ENCODE measurements around the gene CILP.
"Not testable (repeated sequence)": the region's sequence is repeated elsewhere in the genome, so short reads cannot be mapped to it uniquely, and the experiment has no call there.

The CILP gene

GRCh38 chr15:65245096-65245856 is 34.0 kb upstream of the CILP start:
- no peak overlapping the region for H3K4me3 ChIP-seq (IDR thresholded peaks at IDR 0.05; ENCODE audit: insufficient read depth, low read depth, low read length)
- H3K36me3 ChIP-seq (ENCODE audit: insufficient read depth), result no peaks in the 10 kb centered on the region
- no peak overlapping the region for H3K9ac ChIP-seq
- H2AFZ ChIP-seq (ENCODE audit: low read depth), result no peak overlapping the region
- no peaks in the 10 kb centered on the region for H3K27me3 ChIP-seq (ENCODE audit: insufficient read depth, low read depth)
- no peak for TF ChIP-seq CTCF (conservative IDR thresholded peaks at IDR 0.05; ENCODE audit: low read depth, low read length)
- H3K27ac ChIP-seq, result no peak overlapping the region
- H4K20me1 ChIP-seq (ENCODE audit: insufficient read depth), result no peaks in the 10 kb centered on the region
- no peak overlapping the region for H3K4me2 ChIP-seq
- no peaks in the 10 kb centered on the region for H3K79me2 ChIP-seq (ENCODE audit: insufficient read depth, low read depth)
- H3K4me1 ChIP-seq (ENCODE audit: low read depth, poor library complexity, severe bottlenecking), result no peaks in the 10 kb centered on the region

- Histone ChIP-seq H3K36me3 (ENCODE audit: insufficient read depth) (no peaks in the 10 kb centered on the region), H4K20me1 (ENCODE audit: insufficient read depth) (no peaks in the 10 kb centered on the region), H3K4me2 (no peak overlapping the region), H3K27me3 (ENCODE audit: insufficient read depth, low read depth) (no peaks in the 10 kb centered on the region), H3K4me3 (IDR thresholded peaks at IDR 0.05; ENCODE audit: insufficient read depth, low read depth, low read length) (no peak overlapping the region), H2AFZ (ENCODE audit: low read depth) (no peak overlapping the region), H3K27ac (no peak overlapping the region), H3K9ac (no peak overlapping the region), H3K79me2 (ENCODE audit: insufficient read depth, low read depth) (no peaks in the 10 kb centered on the region), H3K4me1 (ENCODE audit: low read depth, poor library complexity, severe bottlenecking) (no peaks in the 10 kb centered on the region)
- no peak for TF ChIP-seq CTCF (conservative IDR thresholded peaks at IDR 0.05; ENCODE audit: low read depth, low read length)
Observed at GRCh38 chr15:65244638-65245037, 33.4 kb upstream of the CILP start.

- H3K4me2 ChIP-seq; H3K4me1 ChIP-seq (ENCODE audit: low read depth, poor library complexity, severe bottlenecking); H4K20me1 ChIP-seq (ENCODE audit: insufficient read depth); H3K27me3 ChIP-seq (ENCODE audit: insufficient read depth, low read depth); H3K9ac ChIP-seq; H3K4me3 ChIP-seq (IDR thresholded peaks at IDR 0.05; ENCODE audit: insufficient read depth, low read depth, low read length); H3K79me2 ChIP-seq (ENCODE audit: insufficient read depth, low read depth); H2AFZ ChIP-seq (ENCODE audit: low read depth); H3K36me3 ChIP-seq (ENCODE audit: insufficient read depth); H3K27ac ChIP-seq: not testable (repeated sequence)
Observed at GRCh38 chr15:65236443-65236842, 25.2 kb upstream of the CILP start.

GRCh38 chr15:65233696-65234095 is 22.4 kb upstream of the CILP start:
- H4K20me1 ChIP-seq (ENCODE audit: insufficient read depth), result no peaks in the 10 kb centered on the region
- H3K27me3 ChIP-seq (ENCODE audit: insufficient read depth, low read depth), result no peaks in the 10 kb centered on the region
- H2AFZ ChIP-seq (ENCODE audit: low read depth), result no peak overlapping the region
- no peaks in the 10 kb centered on the region for H3K79me2 ChIP-seq (ENCODE audit: insufficient read depth, low read depth)
- no peak overlapping the region for H3K9ac ChIP-seq
- H3K4me1 ChIP-seq (ENCODE audit: low read depth, poor library complexity, severe bottlenecking), result no peaks in the 10 kb centered on the region
- TF ChIP-seq CTCF (conservative IDR thresholded peaks at IDR 0.05; ENCODE audit: low read depth, low read length), result no peak
- no peak overlapping the region for H3K27ac ChIP-seq
- H3K36me3 ChIP-seq (ENCODE audit: insufficient read depth), result no peaks in the 10 kb centered on the region
- H3K4me3 ChIP-seq (IDR thresholded peaks at IDR 0.05; ENCODE audit: insufficient read depth, low read depth, low read length), result no peak overlapping the region
- no peak overlapping the region for H3K4me2 ChIP-seq

- no peak for TF ChIP-seq CTCF (conservative IDR thresholded peaks at IDR 0.05; ENCODE audit: low read depth, low read length)
- Histone ChIP-seq H3K4me2 (no peak overlapping the region), H3K79me2 (ENCODE audit: insufficient read depth, low read depth) (no peaks in the 10 kb centered on the region), H3K27ac (no peak overlapping the region), H4K20me1 (ENCODE audit: insufficient read depth) (no peaks in the 10 kb centered on the region), H3K4me1 (ENCODE audit: low read depth, poor library complexity, severe bottlenecking) (no peaks in the 10 kb centered on the region), H3K36me3 (ENCODE audit: insufficient read depth) (no peaks in the 10 kb centered on the region), H3K9ac (no peak overlapping the region), H2AFZ (ENCODE audit: low read depth) (no peak overlapping the region), H3K27me3 (ENCODE audit: insufficient read depth, low read depth) (no peaks in the 10 kb centered on the region), H3K4me3 (IDR thresholded peaks at IDR 0.05; ENCODE audit: insufficient read depth, low read depth, low read length) (no peak overlapping the region)
Observed at GRCh38 chr15:65232520-65232919, 21.2 kb upstream of the CILP start.

Data from KMS-11 (cell line).